Neural cell (in vitro differentiated cells): Measurements from ENCODE around the gene CD164. TPM values are rescaled to one million over a fixed set of nuclear protein-coding genes. Genes with fewer than 3 reads are reported as not detected.
"Not testable (repeated sequence)": the region's sequence is repeated elsewhere in the genome, so short reads cannot be mapped to it uniquely, and the experiment has no call there.

Experiments used
- H2AFZ ChIP-seq: fragments of 200-600, 300-800 bp; sonication (generic), shearing (Covaris generic); 2 replicates; pipeline ENCODE4 v1.6.0; 2014; ENCODE audit warnings: low read depth, mild to moderate bottlenecking, antibody characterized with exemption, low read length, moderate library complexity
- H3F3A ChIP-seq: fragments of 200-600 bp; shearing (Covaris generic); 2 replicates; pipeline ENCODE4 v1.6.1; 2016; ENCODE audit warnings: mild to moderate bottlenecking, moderate library complexity, mixed read lengths, antibody characterized with exemption, low read length; ENCODE audit not compliant: insufficient read depth, poor library complexity, severe bottlenecking
- H3K27ac ChIP-seq: fragments of 200-600, 300-800 bp; sonication (generic), shearing (Covaris generic); 2 replicates; pipeline ENCODE4 v1.5.1; 2014; ENCODE audit warnings: mild to moderate bottlenecking, low read length, moderate library complexity
- H3K27me3 ChIP-seq: fragments of 300-800, 200-600 bp; sonication (generic), shearing (Covaris generic); 2 replicates; pipeline ENCODE4 v1.6.0; 2014; ENCODE audit warnings: mild to moderate bottlenecking, low read depth, low read length, moderate library complexity; ENCODE audit not compliant: insufficient read depth
- H3K36me3 ChIP-seq: fragments of 300-800, 200-600 bp; sonication (generic), shearing (Covaris generic); 2 replicates; pipeline ENCODE4 v1.5.1; 2014; ENCODE audit warnings: mild to moderate bottlenecking, antibody characterized with exemption, low read length, moderate library complexity; ENCODE audit not compliant: insufficient read depth
- H3K4me2 ChIP-seq: fragments of 300-800, 200-600 bp; sonication (generic), shearing (Covaris generic); 2 replicates; pipeline ENCODE4 v1.6.0; 2014; ENCODE audit warnings: mild to moderate bottlenecking, low read length
- H3K4me3 ChIP-seq: fragments of 300-800, 200-600 bp; sonication (generic), shearing (Covaris generic); 2 replicates; pipeline ENCODE4 v1.5.1; 2014; ENCODE audit warnings: mild to moderate bottlenecking, low read length, moderate library complexity
- H3K79me2 ChIP-seq: fragments of 200-600 bp; shearing (Covaris generic); replicated peaks from 2 replicates; pipeline ENCODE4 v1.6.0; 2014; ENCODE audit warnings: mild to moderate bottlenecking, low read length, moderate library complexity; ENCODE audit not compliant: insufficient read depth
- H3K9ac ChIP-seq: fragments of 300-800, 200-600 bp; sonication (generic), shearing (Covaris generic); 2 replicates; pipeline ENCODE4 v1.6.1; 2016; ENCODE audit warnings: mild to moderate bottlenecking, low read length, mixed read lengths
- H3K9me2 ChIP-seq: fragments of 200-600 bp; shearing (Covaris generic); 2 replicates; pipeline ENCODE4 v1.6.1; 2016; ENCODE audit warnings: mild to moderate bottlenecking, low read length, mixed read lengths; ENCODE audit not compliant: insufficient read depth
- H3K9me3 ChIP-seq: fragments of 200-600, 300-800 bp; sonication (generic), shearing (Covaris generic); 2 replicates; pipeline ENCODE4 v1.6.1; 2016; ENCODE audit warnings: mild to moderate bottlenecking, mixed run types, low read length, moderate library complexity, mixed read lengths
- H4K20me1 ChIP-seq: fragments of 200-600 bp; shearing (Covaris generic); 2 replicates; pipeline ENCODE4 v1.6.1; 2016; ENCODE audit warnings: mild to moderate bottlenecking, mixed run types; ENCODE audit not compliant: insufficient read depth
- CTCF ChIP-seq: fragments of 450-650 bp; IDR thresholded peaks from 2 replicates; pipeline ENCODE4 v1.5.1; 2014; ENCODE audit warnings: antibody characterized with exemption, mild to moderate bottlenecking, moderate library complexity; ENCODE audit not compliant: poor library complexity, severe bottlenecking
- EP300 ChIP-seq: fragments of 450-650 bp; conservative IDR thresholded peaks from 2 replicates; pipeline ENCODE4 v1.6.1; 2014; ENCODE audit warnings: antibody characterized with exemption, mild to moderate bottlenecking, moderate library complexity; ENCODE audit not compliant: poor library complexity, severe bottlenecking
- EZH2 ChIP-seq: fragments of 200-600, 300-800 bp; shearing (Covaris generic), sonication (generic); IDR thresholded peaks from 2 replicates; pipeline ENCODE4 v1.6.1; 2014; ENCODE audit warnings: antibody characterized with exemption, low read length, borderline replicate concordance, mild to moderate bottlenecking; ENCODE audit not compliant: insufficient read depth, poor library complexity, severe bottlenecking
- MXI1 ChIP-seq: fragments of 450-650 bp; conservative IDR thresholded peaks from 2 replicates; pipeline ENCODE4 v1.6.1; 2014; ENCODE audit warnings: antibody characterized with exemption, mild to moderate bottlenecking; ENCODE audit not compliant: poor library complexity, severe bottlenecking
- POLR2AphosphoS5 ChIP-seq: IDR thresholded peaks from 2 replicates; pipeline ENCODE4 v1.6.1; 2012
- RAD21 ChIP-seq: fragments of 450-650 bp; conservative IDR thresholded peaks from 2 replicates; pipeline ENCODE4 v1.6.1; 2014; ENCODE audit warnings: antibody characterized with exemption, mild to moderate bottlenecking, moderate library complexity
- REST ChIP-seq: IDR thresholded peaks from 2 replicates; pipeline ENCODE4 v1.6.1; 2012; ENCODE audit warnings: borderline replicate concordance
- SMC3 ChIP-seq: fragments of 450-650 bp; conservative IDR thresholded peaks from 2 replicates; pipeline ENCODE4 v1.6.1; 2014; ENCODE audit warnings: antibody characterized with exemption, mild to moderate bottlenecking, moderate library complexity; ENCODE audit not compliant: poor library complexity
- TAF1 ChIP-seq: IDR thresholded peaks from 2 replicates; pipeline ENCODE4 v1.6.1; 2012; ENCODE audit warnings: low read depth
- polyA plus RNA-seq: library from polyadenylated mRNA; depleted of rRNA; stranded (reverse); fragments of >200 nt; gene quantifications from 2 replicates; pipeline ENCODE4 v1.2.3, GENCODE V29; 2014

The CD164 gene
- polyA plus RNA-seq, 1 donor from 2014 or later, result 42.6 TPM

DNA sequence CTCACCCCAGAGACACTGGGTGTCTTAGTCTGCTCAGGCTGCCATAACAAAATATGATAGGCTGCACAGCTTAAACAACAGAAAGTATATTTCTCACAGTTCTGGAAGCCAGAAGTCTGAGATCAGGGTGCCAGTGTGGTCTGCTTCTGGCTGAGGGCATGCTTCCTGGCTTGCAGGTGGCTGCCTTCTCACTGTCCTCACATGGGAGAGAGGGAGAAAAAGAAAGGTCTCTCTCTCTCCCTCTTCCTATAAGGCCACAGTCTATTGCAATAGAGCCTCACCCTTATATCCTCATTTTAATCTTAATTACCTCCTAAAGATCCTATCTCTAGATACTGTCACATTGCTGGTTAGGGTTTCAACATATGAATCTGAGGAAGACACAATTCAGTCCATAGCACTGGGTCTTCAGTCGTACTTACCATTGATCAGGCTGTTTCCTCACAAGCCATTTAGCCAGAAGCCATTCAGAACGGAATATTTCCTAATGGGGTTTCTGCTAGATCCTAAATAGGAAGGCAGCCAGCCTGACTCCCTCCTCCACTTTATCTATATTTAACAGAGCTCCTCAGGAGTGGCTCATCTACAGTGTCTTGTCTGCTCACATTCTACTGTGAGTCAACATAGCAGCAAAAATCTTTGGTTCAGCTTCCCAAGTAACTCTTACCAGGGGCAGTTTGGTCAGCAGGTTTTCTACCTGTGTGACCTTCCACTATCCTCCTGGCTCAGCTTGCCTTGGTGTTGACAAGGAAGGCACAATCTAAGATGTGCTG, 42.2 kb downstream of the CD164 start:
- no peak overlapping the region for H3K27ac ChIP-seq
- H3K27me3 ChIP-seq, result no peaks in the 10 kb centered on the region
- H3F3A ChIP-seq, result no peaks in the 10 kb centered on the region
- H3K9me2 ChIP-seq, result no peaks in the 10 kb centered on the region
- no peaks in the 10 kb centered on the region for H4K20me1 ChIP-seq
- no peaks in the 10 kb centered on the region for H3K36me3 ChIP-seq
- H3K4me3 ChIP-seq, result no peak overlapping the region
- TF ChIP-seq TAF1 (no peak), MXI1 (no peak), POLR2AphosphoS5 (no peak), REST (no peak), EP300 (no peak), EZH2 (no peak), RAD21 (no peak), SMC3 (no peak), CTCF (no peak)
- no peak overlapping the region for H2AFZ ChIP-seq
- no peak overlapping the region for H3K9ac ChIP-seq
- no peaks in the 10 kb centered on the region for H3K9me3 ChIP-seq
- H3K79me2 ChIP-seq, result no peaks in the 10 kb centered on the region
- H3K4me2 ChIP-seq, result no peak overlapping the region

GRCh38 chr6:109336221-109336961, 45.9 kb downstream of the CD164 start:
- H3K4me3 ChIP-seq, result no peak overlapping the region
- no peak overlapping the region for H2AFZ ChIP-seq
- H3K79me2 ChIP-seq, result no peaks in the 10 kb centered on the region
- no peaks in the 10 kb centered on the region for H3F3A ChIP-seq
- H3K36me3 ChIP-seq, result no peaks in the 10 kb centered on the region
- H3K27ac ChIP-seq, result no peak overlapping the region
- no peaks in the 10 kb centered on the region for H3K9me2 ChIP-seq
- no peak overlapping the region for H3K9ac ChIP-seq
- H4K20me1 ChIP-seq, result no peaks in the 10 kb centered on the region
- no peaks in the 10 kb centered on the region for H3K27me3 ChIP-seq
- H3K4me2 ChIP-seq, result no peak overlapping the region
- no peaks in the 10 kb centered on the region for H3K9me3 ChIP-seq
- TF ChIP-seq POLR2AphosphoS5 (no peak), MXI1 (no peak), EZH2 (no peak), TAF1 (no peak), SMC3 (no peak), RAD21 (no peak), EP300 (no peak), REST (no peak)

GRCh38 chr6:109333870-109334269, 48.4 kb downstream of the CD164 start:
- H3K9ac ChIP-seq, H3F3A ChIP-seq, H3K4me3 ChIP-seq, H3K4me2 ChIP-seq, H4K20me1 ChIP-seq, H3K27me3 ChIP-seq, H3K36me3 ChIP-seq, H3K9me2 ChIP-seq, H2AFZ ChIP-seq, H3K27ac ChIP-seq, H3K9me3 ChIP-seq, H3K79me2 ChIP-seq: not testable (repeated sequence)
